Transverse colon (tissue), 4 donors: ENCODE data around the gene APOBR.

Experiments
- CTCF ChIP-seq, 5 experiments: fragments of 200-600 bp in 3 of 5; fragments of 450-650 bp in 2 of 5; sonication (generic) in 3 of 5; IDR thresholded peaks; 1 replicate in 2 of 5; 2 replicates in 3 of 5; pipeline ENCODE4 v1.5.1; 2016 to 2017; ENCODE audit warnings: antibody characterized with exemption in 5 of 5, inconsistent platforms in 3 of 5, mild to moderate bottlenecking in 2 of 5, moderate library complexity in 1 of 5
- POLR2AphosphoS5 ChIP-seq, 3 donors: sonication (generic); formaldehyde crosslinking; IDR thresholded peaks; one replicate each; pipeline ENCODE4 v1.6.1; 2016; ENCODE audit warnings: antibody characterized with exemption in 3 of 3

GRCh38 chr16:28521436-28521835 is 27.0 kb downstream of the APOBR start:
- TF ChIP-seq CTCF (IDR thresholded peaks at IDR 0.05) (no peak), POLR2AphosphoS5 (IDR thresholded peaks at IDR 0.05) (no peak)
